NCI-H2171 (cell line): ENCODE results near the gene ANKRD34A.

Experiments
- DNase-seq: peaks from one replicate; lab custom pipeline; 2025; lab: John Stamatoyannopoulos, UW

ANKRD34A gene

GRCh38 chr1:145967288-145967687 is 2.9 kb upstream of the ANKRD34A start:
- DNase-seq, result no peak

- DNase-seq, result no peak
These were observed 857 bp upstream of the ANKRD34A start for GRCh38 chr1:145965119-145965744.

- DNase-seq, result no peak
These were observed 933 bp downstream of the ANKRD34A start for GRCh38 chr1:145963265-145964019.

- DNase-seq, result no peak
These were observed 1.9 kb downstream of the ANKRD34A start for GRCh38 chr1:145962157-145963102.

GRCh38 chr1:145961425-145962156 is 2.8 kb downstream of the ANKRD34A start:
- peak; percentile 23 for DNase-seq

GRCh38 chr1:145961109-145961424 is 3.3 kb downstream of the ANKRD34A start:
- no peak for DNase-seq

GRCh38 chr1:145960468-145961108 is 3.8 kb downstream of the ANKRD34A start:
- DNase-seq, result peak; percentile 46

GRCh38 chr1:145959957-145960467 is 4.4 kb downstream of the ANKRD34A start:
- DNase-seq, result no peak

- DNase-seq, result no peak
These were observed 5.0 kb downstream of the ANKRD34A start for GRCh38 chr1:145959333-145959732.

GRCh38 chr1:145958734-145959133 is 5.6 kb downstream of the ANKRD34A start:
- DNase-seq, result no peak

- peak; percentile 97 for DNase-seq
These were observed 6.7 kb downstream of the ANKRD34A start, which contains the start of gene LIX1L for GRCh38 chr1:145957443-145958319. Gene LIX1L, minus strand, starts transcription at chr1:145958017. Its CDS starts 90 bp downstream, at chr1:145957927.

GRCh38 chr1:145956781-145957442 is 7.5 kb downstream of the ANKRD34A start:
- DNase-seq, result no peak

- no peak for DNase-seq
These were observed 8.0 kb downstream of the ANKRD34A start for GRCh38 chr1:145956361-145956760.

GRCh38 chr1:145955436-145955835 is 8.9 kb downstream of the ANKRD34A start:
- no peak for DNase-seq

- no peak for DNase-seq
These were observed 10.5 kb downstream of the ANKRD34A start for GRCh38 chr1:145953861-145954260.

- DNase-seq, result no peak
These were observed 11.5 kb downstream of the ANKRD34A start for GRCh38 chr1:145952903-145953302.

- DNase-seq, result no peak
These were observed 12.8 kb downstream of the ANKRD34A start for GRCh38 chr1:145951526-145951925.

- DNase-seq, result no peak
These were observed 15.2 kb downstream of the ANKRD34A start for GRCh38 chr1:145949219-145949618.

GRCh38 chr1:145947551-145947950 is 16.8 kb downstream of the ANKRD34A start:
- no peak for DNase-seq
